ENCODE measurements around the gene ANKRD9.

ANKRD9 gene

DNA sequence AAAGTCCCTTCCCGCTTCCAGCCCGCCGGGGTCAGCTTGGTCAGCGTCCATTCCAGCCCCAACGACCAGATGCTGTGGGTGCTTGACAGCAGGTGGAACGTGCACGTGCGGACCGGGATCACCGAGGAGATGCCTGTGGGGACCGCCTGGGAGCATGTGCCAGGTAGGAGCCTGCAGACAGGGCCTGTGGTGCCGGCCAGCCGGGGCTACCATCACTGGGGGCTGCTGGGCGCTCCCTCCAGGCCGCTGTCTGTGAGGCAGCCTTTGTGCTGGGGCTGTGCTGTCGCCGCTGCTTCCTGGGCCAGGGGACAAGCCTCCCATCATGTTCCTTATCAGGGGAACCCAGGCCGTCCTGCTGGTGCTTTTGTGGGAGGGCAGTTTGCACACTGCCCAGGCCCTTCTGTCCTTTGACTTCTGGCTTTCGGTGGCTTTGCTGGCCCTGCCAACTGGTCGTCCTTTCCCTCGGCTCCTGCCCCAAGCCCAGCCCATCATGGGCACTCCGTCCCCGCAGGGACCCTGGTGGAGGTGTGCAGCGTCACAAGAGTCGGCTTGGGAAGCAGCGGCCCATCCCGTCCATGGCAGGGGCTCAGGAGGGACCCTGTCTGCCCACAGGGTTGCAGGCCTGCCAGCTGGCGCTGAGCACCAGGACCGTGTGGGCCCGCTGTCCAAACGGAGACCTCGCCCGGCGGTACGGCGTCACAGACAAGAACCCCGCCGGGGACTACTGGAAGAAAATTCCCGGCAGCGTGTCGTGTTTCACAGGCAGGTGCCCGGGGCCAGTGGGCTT is 12.4 kb downstream of the ANKRD9 start:
- no peak for DNase-seq

DNA sequence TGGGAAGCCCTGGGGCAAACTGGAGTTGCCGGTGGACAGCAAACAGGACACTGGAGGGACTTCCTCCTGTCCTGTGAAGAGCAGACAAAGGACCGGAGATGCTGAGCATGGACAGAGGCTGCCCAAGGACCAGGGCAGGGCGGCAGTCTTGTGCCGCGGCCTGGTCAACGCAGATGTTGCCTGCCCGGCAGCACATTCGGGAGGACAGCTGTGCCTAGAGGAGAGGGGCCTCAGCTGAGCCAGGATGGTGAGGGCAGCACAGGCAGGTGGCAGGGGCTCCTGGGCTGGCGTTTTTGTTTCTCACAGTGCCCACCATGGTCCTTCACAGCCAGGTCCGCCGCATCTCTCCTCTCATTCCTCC is 13.3 kb downstream of the ANKRD9 start:
- no peak for DNase-seq

DNA sequence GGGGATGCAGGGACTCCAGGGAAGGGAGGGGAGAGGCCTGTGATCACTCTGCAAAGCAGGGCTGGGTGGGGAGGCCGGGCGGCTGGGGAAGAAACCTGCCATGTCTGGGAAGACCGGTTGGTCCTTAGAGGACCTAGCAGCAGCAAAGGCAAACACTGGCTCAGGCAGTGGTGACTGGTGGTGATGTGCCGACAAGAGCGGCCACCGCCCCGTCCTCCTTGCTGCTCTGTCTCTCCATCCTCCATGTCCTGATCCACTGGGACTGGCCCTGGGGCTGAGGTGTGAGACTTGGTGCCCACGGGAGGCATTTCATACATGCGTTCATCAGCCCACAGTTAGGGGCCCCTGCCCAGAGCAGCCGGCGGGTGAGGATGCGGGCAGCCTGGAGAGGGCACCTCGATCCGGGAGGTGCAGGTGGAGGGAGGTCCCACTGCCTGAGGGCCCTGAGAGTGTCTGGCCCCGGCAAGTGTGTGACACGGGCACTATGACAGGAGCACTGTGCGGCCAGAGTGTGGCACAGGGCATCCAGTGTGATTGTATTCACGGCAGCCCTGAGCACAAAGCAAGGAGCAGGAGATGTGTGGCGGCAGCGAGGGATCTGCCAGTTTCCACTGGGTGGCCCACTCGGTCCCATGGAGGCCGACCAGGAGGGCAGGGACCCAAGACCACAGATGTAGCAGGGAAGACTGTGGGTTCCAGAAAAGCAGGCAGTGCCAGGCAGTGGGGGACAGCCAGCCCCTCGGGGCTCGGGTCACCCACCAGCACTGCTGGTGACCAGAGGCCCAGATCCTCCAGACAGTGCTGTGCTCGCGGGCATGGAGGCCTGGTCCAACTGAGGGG is 13.9 kb downstream of the ANKRD9 start:
- DNase-seq, result no peak

DNA sequence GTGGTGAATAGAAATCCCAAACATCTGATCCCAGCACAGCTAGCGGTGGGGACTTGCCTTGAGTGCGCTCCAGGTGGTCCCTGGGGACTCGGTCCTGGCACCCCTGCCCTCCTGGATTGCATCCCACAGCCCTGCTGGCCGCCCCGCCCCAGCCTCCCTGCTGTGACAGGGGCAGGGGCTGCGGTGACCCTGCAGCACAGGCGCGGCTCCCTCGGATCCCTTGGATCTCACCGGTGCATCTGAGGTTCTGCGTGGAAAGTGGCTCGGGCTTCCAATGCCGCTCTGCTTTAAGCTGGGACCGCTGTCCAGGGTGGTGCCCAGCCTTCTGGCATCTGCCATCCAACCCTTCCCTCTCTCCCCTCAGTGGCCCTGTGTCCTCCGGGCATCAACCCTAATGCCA is 16.0 kb downstream of the ANKRD9 start:
- no peak for DNase-seq

DNA sequence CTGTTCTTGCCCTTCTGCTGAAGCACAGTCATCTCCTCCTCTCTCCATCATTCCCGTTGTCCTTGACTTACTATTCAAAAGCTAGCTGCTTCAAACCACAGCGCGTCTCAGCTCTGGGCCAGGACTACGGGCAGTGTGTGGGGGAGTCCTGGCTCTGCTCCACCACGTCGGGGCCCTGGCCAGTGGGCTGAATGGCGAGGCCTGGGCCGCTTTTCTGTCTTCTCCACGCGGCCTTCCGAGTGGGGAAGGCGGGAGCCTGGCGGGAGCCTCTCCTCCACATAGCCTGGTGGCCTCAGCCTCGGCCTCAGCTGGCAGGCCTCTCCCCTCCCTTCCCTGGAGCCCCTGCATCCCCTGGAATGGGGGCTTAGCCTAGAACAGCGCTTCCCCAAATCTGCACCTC is 16.5 kb downstream of the ANKRD9 start:
- no peak for DNase-seq

DNA sequence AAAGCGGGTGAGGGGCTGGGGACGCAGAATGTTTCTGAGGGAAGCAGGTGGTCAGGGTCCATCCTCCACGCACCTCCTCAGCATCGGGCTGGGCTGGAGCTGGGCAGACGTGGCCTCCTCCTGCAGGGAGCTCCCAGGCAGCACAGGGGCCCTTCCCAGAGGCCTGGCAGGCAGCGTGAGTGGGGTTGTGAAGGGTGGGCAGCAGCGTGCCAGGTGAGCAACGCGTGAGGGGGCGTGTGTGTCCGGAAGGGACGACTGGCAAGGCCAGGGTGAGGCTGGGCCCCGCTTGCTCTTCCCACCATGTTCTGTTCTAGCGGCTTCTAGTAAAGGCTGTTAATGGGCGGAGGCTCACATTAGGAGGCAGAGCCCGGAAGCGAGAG is 17.1 kb downstream of the ANKRD9 start:
- DNase-seq, result no peak

DNA sequence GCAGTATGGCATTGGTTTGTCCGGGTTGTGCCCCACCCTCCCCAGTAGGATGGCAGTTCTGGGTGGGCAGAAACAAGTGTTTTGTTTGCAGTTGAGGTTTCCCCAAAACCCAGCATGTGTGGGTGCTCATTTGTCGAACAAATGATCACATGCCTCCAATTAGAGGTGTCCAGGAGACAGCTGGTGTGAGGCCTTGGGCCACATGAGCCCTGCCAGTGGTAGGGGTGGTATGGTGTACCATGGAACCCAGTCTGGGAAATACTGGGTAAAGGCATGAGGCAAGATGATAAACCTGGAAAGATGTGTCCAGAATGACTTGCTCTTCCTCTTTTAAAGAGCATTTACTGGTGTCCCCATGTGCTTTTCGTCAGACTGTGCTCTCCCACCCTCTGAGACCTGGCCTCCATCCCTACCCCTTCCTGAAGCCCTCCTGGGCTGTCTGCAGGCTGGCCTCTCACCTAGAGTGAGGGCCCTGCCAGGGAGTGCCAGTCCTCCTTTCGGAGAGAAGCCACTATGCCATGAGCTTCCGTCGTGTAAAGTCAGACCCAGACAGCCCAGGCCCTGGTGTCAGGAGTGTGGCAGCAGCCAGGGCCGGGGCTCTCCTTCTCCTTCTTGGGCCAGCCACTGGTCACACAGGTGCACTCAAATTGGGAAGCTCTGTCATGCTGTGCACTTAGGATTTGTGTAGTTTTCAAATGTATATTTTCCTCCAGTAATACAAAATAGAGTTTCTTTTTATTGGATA is 17.6 kb downstream of the ANKRD9 start:
- no peak for DNase-seq

DNA sequence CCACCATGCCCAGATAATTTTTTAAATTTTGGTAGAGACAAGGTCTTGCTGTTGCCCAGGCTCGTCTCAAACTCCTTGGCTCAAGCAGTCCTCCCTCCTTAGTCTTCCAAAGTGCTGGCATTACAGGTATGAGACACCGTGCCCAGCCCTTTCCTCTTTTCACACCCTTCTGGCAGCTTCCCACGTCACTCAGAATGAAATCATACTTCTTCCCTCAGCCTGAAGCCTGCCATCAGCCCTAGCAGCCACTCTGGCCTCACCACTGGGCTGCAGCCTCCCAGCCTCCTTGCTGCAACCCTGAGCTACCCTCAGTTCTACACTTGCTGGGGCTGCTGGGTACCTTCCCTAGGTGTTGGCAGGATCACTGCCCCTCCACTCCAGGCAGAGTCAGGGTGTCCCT is 18.2 kb downstream of the ANKRD9 start:
- no peak for DNase-seq

DNA sequence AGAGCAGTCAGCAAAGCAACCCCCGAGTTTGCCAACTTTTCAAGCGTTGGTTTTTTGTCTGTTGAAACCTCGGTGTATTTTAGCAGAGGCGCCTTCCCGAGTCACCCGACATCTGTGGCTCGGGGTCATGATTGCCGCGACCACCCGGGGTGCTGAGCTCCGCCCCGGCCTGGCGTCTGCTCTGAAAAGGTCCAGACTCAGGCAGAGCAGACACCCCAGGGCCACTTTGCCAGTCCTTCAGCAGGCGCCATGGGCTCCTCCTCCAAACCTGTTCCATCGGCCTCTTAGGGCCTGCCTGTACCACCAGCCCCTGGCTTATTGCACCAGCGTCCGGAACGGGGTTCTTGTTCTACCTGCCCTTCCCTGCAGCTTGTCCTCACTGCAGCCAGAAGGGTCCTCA is 19.1 kb downstream of the ANKRD9 start:
- DNase-seq, result no peak

DNA sequence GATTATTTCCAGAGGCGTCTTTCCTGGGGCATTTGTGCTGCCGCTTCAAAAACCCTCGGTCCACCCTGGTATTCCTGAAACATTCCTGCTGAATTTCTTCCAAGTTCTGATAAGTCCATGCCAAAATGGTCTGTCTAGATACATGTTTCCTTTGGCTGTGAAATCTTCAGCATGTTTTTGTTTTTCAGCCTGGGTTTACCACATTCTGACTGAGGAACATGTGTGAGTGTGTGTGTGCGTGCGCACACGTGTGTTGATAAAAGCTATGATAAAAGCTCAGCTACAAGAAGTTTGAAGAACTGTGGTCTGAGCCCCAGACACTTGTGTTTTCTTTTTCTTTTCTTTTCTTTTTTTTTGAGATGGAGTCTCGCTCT is 22.4 kb downstream of the ANKRD9 start:
- no peak for DNase-seq

DNA sequence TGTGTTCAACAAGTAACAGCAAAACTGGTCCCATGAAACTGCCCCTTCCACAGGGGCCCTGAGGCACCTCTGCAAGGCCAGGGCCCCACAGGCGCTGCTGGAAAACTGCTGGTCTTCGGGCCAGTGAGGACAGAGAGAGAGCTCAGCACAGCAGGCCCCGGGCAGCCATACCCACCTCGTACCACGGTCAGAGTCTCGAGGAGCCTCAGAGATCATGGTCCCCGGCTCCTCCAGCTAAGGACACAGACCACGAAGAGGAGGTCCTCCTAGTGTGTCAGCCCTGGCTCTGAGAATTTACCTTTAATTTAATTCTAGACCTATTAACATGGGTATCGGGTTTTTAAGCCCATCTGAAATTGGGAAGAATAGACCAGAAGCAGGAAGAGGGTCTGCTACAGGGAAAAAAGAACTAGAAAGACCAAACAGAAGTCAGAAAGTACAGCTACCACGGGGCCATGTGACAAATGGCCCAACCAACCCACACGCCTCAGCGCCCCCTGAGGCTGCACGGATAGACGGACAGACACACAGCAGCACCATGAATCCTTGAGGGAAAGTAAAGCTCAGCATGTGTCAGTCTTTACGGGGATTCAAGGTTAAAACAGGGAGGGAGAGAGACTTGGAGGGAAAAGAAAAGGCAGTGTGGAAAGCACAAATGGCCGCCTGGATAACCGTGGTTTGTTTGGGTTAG is 22.9 kb downstream of the ANKRD9 start:
- DNase-seq, result no peak

DNA sequence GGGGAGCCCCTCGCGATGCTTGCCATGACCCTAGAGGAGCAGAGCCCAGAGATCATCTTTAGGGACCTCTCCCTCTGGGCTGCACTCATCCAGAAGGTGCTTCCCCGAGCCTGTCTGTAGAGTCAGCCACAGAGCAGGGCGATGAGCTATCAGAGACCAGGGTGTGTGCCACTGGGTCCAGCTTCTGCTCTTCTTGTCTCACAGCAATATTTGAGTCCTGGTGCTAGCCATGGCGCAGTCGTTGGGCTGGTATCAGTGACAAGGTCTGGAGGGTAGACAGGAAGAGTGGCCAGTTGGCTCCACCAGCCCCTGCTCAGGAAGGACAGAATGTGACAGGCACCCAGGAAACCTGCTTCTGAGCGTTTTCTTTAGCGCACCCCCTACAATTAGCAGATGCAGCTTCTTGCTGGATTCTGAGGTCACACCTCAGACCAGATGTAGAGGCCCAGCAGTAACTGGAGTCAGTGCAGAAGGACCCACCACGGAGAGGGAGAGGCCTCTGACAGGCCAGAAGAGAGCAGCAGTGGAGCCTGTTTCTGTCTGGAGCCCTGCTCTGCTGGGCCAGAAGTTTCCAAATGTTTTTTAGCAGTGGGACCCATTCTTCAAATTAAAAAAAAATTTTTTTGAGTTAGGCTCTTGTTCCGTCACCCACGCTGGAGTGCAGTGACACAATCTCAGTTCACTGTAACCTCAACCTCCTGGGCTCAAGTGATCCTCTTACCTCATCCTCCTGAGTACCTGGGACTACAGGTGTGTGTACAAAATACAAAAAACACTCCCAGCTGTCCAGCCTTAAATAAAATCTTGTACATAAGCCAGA is 23.7 kb downstream of the ANKRD9 start:
- no peak for DNase-seq

DNA sequence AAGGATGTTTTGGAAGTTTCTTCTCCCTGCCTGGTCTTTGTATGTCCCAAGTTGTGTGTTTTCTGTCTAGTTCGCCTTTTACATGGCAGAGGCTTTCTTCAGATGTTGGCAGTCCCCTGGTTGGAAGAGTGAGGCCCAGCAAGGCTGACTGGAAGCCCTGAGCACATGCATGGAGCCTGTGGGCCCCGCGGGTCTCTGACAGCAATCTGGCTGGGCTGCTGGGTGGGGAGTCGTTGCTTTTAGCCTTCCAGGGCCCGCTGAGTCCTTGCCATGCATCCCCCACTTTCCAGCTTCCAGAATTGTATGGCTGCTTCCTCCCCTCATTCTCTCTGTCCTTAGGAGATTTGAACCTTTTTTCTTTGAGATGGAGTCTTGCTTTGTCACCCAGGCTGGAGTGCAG is 25.3 kb downstream of the ANKRD9 start:
- DNase-seq, result no peak

DNA sequence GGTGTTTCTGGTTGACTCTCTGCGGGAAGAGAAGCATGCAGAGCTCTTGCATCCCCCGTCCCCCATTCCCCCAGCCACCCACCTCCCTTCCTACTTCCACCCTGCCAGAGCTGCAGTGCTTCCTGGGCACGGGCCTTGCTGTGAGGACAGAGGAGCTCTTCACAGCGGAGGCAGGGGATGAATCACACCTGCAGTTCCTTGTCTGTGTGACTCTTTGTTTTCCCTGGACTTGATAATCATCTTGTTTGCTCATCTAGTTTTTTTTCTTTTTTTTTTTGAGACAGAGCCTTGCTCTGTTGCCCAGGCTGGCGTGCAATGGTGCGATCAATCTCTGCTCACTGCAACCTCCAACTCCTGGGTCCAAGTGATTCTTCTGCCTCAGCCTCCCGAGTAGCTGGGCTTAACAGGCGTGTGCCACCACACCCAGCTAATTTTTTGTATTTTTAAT is 27.8 kb downstream of the ANKRD9 start:
- no peak for DNase-seq

DNA sequence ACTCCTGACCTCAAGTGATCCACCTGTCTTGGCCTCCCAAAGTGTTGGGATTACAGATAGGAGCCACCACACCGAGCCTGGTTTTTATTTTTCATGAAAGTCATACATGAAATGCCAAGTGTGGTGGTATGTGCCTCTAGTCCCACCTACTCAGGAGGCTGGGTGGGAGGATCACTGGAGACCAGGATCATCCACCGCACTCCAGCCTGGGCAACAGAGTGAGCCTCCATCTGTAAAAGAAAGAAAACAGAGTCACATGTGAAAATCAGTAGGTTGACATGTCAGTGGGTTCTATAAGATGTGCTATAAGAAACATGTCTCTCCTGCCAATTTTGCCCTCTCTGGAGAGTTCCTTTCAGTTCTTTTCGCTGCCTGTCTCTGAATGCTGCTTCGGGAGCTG is 28.2 kb downstream of the ANKRD9 start:
- DNase-seq, result no peak

DNA sequence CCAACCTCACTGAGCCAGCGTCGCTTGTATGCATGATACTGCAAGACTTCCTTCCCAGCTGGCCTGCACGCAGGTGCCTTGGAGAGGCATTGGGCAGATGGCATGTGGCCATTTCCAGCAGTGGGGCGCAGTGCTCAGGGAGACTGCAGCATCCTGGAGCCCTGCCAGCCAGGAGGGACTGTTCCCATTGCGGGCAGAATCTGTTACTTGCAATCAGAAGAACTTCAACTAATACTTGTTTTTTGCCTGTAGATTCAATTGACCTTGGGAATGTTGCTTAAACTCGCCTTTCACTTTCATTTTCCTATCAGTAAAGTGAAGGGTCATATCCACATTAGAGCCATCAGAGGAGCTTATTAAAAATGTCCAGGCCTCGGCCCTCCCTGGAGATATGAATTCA is 29.8 kb downstream of the ANKRD9 start:
- no peak for DNase-seq

DNA sequence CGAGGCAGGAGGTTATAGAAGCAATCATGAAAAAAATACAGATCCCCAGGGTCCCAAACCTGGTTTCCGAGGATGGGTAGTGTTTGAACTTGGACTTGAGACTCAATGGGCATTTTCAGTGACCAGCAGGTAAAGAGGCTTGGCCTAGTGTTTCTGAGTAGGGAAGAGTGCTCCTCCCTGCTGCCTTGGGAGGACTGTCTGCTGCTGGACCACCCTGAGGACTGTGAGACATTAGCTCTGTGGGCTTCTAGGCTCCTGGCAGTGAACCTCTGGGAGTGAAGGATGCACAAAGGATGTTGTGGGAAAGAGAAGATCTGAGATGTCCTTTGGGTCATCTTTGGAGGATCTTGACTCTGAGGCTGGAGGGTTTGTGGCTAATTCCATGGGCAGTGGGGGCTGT is 30.5 kb downstream of the ANKRD9 start:
- DNase-seq, result no peak

DNA sequence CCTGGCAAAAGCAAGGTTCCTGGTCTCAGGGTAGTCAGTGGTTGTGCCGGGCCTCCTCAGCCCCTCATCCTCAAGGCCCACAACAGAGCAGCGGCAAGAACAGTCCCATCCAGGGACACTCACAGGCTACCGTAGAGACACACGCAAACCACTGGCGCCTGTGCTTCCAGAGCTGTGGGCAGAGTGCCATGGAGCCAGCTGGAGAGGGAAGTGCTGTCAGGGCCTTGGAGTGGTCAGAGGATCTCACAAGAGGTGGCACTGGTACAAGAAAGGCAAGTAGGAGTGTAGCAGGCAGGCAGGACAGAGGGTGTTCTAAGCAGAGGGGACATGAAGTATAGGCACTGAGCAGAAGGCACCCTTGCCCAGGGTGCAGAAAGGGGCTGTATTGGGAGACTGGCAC is 34.6 kb downstream of the ANKRD9 start:
- DNase-seq, result no peak

DNA sequence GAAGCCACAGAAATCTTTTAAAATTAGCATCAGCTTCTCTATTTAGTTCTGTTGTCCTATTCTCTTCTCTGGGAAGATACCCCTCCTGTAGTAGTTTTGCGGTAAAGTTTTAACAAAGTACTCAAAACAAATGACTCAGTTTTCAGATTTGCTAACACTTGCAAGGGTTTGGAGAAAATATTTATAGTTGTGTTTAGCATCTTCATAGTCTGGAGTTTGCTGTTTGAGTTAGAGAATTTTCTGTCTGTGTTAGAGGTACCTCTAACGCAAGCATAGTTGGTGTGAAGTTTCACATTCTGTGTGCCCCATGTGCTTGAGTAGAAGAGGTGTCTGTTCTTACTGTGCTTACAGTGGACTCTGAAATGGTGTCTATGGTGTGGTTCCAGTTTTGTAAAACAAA is 36.0 kb downstream of the ANKRD9 start:
- no peak for DNase-seq

DNA sequence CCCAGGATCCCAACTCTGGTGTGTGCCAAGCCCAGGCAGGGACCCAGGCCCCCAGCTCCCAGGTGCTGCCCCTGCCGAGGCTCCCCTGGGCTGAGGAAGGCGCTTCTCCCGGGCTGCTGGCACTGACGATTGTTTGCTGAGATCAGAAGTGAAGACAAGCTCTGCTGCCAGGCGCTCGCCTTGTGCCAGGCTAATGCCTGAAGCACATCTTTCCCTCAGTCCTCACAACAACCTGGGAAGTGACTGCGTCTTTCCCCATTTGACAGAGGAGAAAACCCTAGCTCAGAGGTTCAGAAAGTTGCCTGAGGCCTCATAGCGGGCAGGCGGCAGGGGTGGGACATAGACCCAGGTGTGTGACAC is 36.8 kb downstream of the ANKRD9 start:
- DNase-seq, result no peak

DNA sequence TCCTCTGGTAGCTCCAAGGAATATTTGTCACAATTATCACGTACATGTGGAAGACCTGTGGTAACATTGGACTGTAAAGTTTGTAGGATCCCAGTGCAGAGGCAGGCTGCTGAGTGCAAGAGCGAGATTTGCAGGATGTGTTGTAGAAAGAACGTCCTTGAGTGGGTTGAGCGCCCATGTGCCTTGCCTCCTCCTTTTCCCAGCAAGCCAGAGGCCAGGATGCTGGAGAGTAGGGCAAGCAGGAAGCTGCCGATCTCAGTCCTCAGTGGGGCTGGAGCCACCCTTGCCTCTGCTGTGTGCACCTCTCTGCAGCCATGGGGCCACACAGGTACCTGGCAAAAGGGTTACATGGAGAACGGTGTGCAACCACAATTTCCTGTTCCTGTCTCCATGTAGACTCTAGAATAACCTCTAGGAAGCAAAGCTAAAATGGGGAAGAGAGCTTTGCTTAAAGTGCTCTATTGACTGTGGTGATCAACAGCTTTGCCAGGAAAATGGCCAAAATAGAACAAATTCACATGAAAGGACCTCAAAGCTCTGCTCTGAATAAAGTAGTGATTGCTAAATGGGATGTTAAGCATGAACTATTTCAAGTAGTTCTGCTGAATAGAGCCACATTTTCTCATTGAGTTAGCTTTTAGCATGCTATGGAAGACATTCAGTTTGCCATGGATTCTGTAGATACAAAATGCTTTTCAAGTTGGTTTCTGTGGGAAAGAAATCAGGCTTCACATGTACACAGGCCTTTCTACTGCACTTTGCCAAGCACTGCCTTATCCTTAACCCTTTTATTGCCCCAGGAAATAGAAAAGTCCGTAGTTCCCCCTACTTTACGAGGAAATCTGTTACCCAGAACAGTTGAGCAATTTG is 37.4 kb downstream of the ANKRD9 start:
- no peak for DNase-seq
